GM12878 (cell line): Measurements from ENCODE around the gene RNU6-9. TPM values are rescaled to one million over a fixed set of nuclear protein-coding genes. Genes with fewer than 3 reads are reported as not detected.

Experiments
- ATAC-seq: fragments of 200-7000 bp; cut with Tn5 transposase; 3 replicates; pipeline ENCODE4 v1.9.1; 2020; ENCODE audit warnings: mild to moderate bottlenecking, moderate library complexity
- BruUV-seq: library from RNA; stranded (reverse); fragments of 400-500 nt; replicated peaks from 2 replicates; lab custom pipeline; 2021; lab: Mats Ljungman, UMichigan
- CTCF ChIA-PET: fragments of 300-600 bp; sonication (Branson Sonifier 250); formaldehyde crosslinking; extraction: SDS; loops from one replicate; lab custom pipeline; 2021; ENCODE audit warnings: inconsistent platforms; lab: Yijun Ruan, JAX
- POLR2A ChIA-PET: fragments of 350-600 bp; formaldehyde crosslinking; extraction: SDS; loops from one replicate; lab custom pipeline; 2021; ENCODE audit warnings: inconsistent platforms; lab: Charles Lee
- RAD21 ChIA-PET: fragments of 300-600 bp; sonication (Branson Sonifier 250); formaldehyde crosslinking; loops from one replicate; lab custom pipeline; 2023; ENCODE audit warnings: antibody characterized with exemption; ENCODE audit not compliant: unreplicated experiment; lab: Charles Lee
- SMC1A ChIA-PET: fragments of 300-600 bp; sonication (Branson Sonifier 250); formaldehyde crosslinking; loops from one replicate; lab custom pipeline; 2023; ENCODE audit not compliant: unreplicated experiment, uncharacterized antibody; lab: Charles Lee
- DNase-seq: peaks from one replicate; pipeline ENCODE4 v3.0.0-alpha.2; 2011; ENCODE audit warnings: low read depth, low spot score
- FAIRE-seq: peaks from 3 replicates; lab custom pipeline; 2011; peaks lifted over from hg19 to GRCh38; lab: Jason Lieb, UNC
- H2AFZ ChIP-seq: 2 replicates; pipeline ENCODE4 v1.6.0; 2011; ENCODE audit warnings: low read depth, low read length, control low read depth; ENCODE audit not compliant: control insufficient read depth
- H3K27ac ChIP-seq: 2 replicates; pipeline ENCODE4 v1.5.1; 2011; ENCODE audit warnings: control low read depth; ENCODE audit not compliant: control insufficient read depth, insufficient read depth
- H3K27me3 ChIP-seq, 2 experiments: replicated peaks in 1 of 2; 2 replicates each; pipeline versions ENCODE4 v1.6.0 to v1.6.1; 2011; ENCODE audit warnings: low read length in 1 of 2; ENCODE audit not compliant: control insufficient read depth in 2 of 2, insufficient read depth in 2 of 2
- H3K36me3 ChIP-seq, 2 experiments: 2 replicates each; pipeline ENCODE4 v1.5.1; 2011; ENCODE audit warnings: low read length in 1 of 2; ENCODE audit not compliant: control insufficient read depth in 2 of 2, insufficient read depth in 2 of 2
- H3K4me1 ChIP-seq: 2 replicates; pipeline ENCODE4 v1.6.1; 2011; ENCODE audit warnings: mild to moderate bottlenecking, low read length, moderate library complexity, mixed read lengths; ENCODE audit not compliant: control insufficient read depth, insufficient read depth
- H3K4me2 ChIP-seq: 2 replicates; pipeline ENCODE4 v1.6.0; 2011; ENCODE audit warnings: control low read depth; ENCODE audit not compliant: control insufficient read depth, insufficient read depth
- H3K4me3 ChIP-seq: fragments of 200-600 bp; sonication (generic); 2 replicates; pipeline ENCODE4 v1.5.1; 2016
- H3K79me2 ChIP-seq: 2 replicates; pipeline ENCODE4 v1.6.0; 2011; ENCODE audit warnings: low read length; ENCODE audit not compliant: control insufficient read depth, insufficient read depth
- H3K9ac ChIP-seq: 2 replicates; pipeline ENCODE4 v1.8.0; 2011; ENCODE audit warnings: low read length, control low read depth, mixed read lengths; ENCODE audit not compliant: control insufficient read depth, insufficient read depth
- H3K9me3 ChIP-seq: replicated peaks from 3 replicates; pipeline ENCODE4 v1.5.1; 2011; ENCODE audit warnings: mild to moderate bottlenecking, low read length; ENCODE audit not compliant: control insufficient read depth, insufficient read depth
- H4K20me1 ChIP-seq: 2 replicates; pipeline ENCODE4 v1.6.0; 2011; ENCODE audit not compliant: control insufficient read depth, insufficient read depth
- BHLHE40 ChIP-seq, 2 experiments: fragments of 450-650 bp in 1 of 2; IDR thresholded peaks; 2 replicates each; pipeline ENCODE4 v1.6.1; 2011 to 2017; ENCODE audit warnings: low read depth in 2 of 2, borderline replicate concordance in 1 of 2, improper control_type of control experiment in 1 of 2, low read length in 1 of 2, mild to moderate bottlenecking in 1 of 2
- DPF2 ChIP-seq: fragments of 450-650 bp; IDR thresholded peaks from 2 replicates; pipeline ENCODE4 v1.6.1; 2017; ENCODE audit warnings: mild to moderate bottlenecking
- EGR1 ChIP-seq, 2 experiments: IDR thresholded peaks; 1 replicate in 1 of 2; 2 replicates in 1 of 2; pipeline ENCODE4 v1.6.1; 2011 to 2012; ENCODE audit warnings: low read depth in 2 of 2, low read length in 2 of 2, borderline replicate concordance in 1 of 2, mild to moderate bottlenecking in 1 of 2, moderate library complexity in 1 of 2
- GABPA ChIP-seq: IDR thresholded peaks from 2 replicates; pipeline ENCODE4 v1.6.1; 2014; ENCODE audit warnings: antibody characterized with exemption, low read depth, mild to moderate bottlenecking, inconsistent platforms
- HDGF ChIP-seq: fragments of 450-650 bp; IDR thresholded peaks from 2 replicates; pipeline ENCODE4 v1.6.1; 2016; ENCODE audit warnings: antibody characterized with exemption
- IKZF1 ChIP-seq: fragments of 450-650 bp; conservative IDR thresholded peaks from 2 replicates; pipeline ENCODE4 v1.6.1; 2017; ENCODE audit warnings: antibody characterized with exemption, mild to moderate bottlenecking
- LARP7 ChIP-seq: fragments of 450-650 bp; IDR thresholded peaks from 2 replicates; pipeline ENCODE4 v1.6.1; 2017; ENCODE audit warnings: mild to moderate bottlenecking
- RAD51 ChIP-seq: fragments of 450-650 bp; IDR thresholded peaks from 2 replicates; pipeline ENCODE4 v1.6.1; 2016; ENCODE audit warnings: moderate library complexity, mild to moderate bottlenecking, inconsistent platforms
- RUNX3 ChIP-seq: IDR thresholded peaks from 2 replicates; pipeline ENCODE4 v1.6.1; 2012; ENCODE audit warnings: low read length, inconsistent platforms
- SRF ChIP-seq, 2 experiments: IDR thresholded peaks; 2 replicates each; pipeline ENCODE4 v1.6.1; 2011; ENCODE audit warnings: low read depth in 2 of 2, low read length in 2 of 2, mild to moderate bottlenecking in 1 of 2, moderate library complexity in 1 of 2
- STAT1 ChIP-seq: fragments of 450-650 bp; conservative IDR thresholded peaks from 2 replicates; pipeline ENCODE4 v1.6.1; 2014; ENCODE audit warnings: antibody characterized with exemption, mild to moderate bottlenecking
- TARDBP ChIP-seq: IDR thresholded peaks from 2 replicates; pipeline ENCODE4 v1.6.1; 2016; ENCODE audit warnings: borderline replicate concordance
- USF1 ChIP-seq: IDR thresholded peaks from 2 replicates; pipeline ENCODE4 v1.6.1; 2011; ENCODE audit warnings: borderline replicate concordance, low read depth, mild to moderate bottlenecking, moderate library complexity, mixed read lengths, low read length; ENCODE audit not compliant: insufficient read depth; ENCODE audit errors: extremely low read length
- YY1 ChIP-seq: IDR thresholded peaks from 2 replicates; pipeline ENCODE4 v1.6.1; 2011; ENCODE audit warnings: low read depth, mild to moderate bottlenecking, low read length
- WGBS: methylation state at CpG from one replicate; pipeline ENCODE4 v1.1.6; 2016; ENCODE audit warnings: low lambda C conversion rate; ENCODE audit not compliant: insufficient replicate concordance, insufficient coverage; ENCODE audit errors: missing lambda C conversion rate; 5-methylcytosine and 5-hydroxymethylcytosine counted together
- in situ Hi-C: fragments of 300-500 bp; cut with MboI; formaldehyde crosslinking; loops from 9 replicates; pipeline ENCODE4 v1.14.3; 2018; ENCODE audit warnings: mixed read lengths
- intact Hi-C: fragments of 100-400 bp; cut with micrococcal nuclease; formaldehyde crosslinking; loops from one replicate; pipeline ENCODE4 v1.14.2; 2022; ENCODE audit not compliant: unreplicated experiment
- polyA plus RNA-seq, 11 experiments: library from polyadenylated mRNA; depleted of rRNA in 4 of 11; unstranded in 6 of 11; stranded (reverse) in 5 of 11; fragments of >200 nt; fragmentation: Nextera tagmentation in 4 of 11; fragmentation: Illumina TruSeq in 1 of 11; extraction: Ambion mirVana in 4 of 11; extraction: Trizol in 1 of 11; gene quantifications; 1 replicate in 1 of 11; 2 replicates in 10 of 11; pipeline versions ENCODE4 v1.2.1 to v1.2.3, GENCODE V29; 2011 to 2016; ENCODE audit warnings: inconsistent platforms in 2 of 11, missing spikeins in 2 of 11, low read depth in 1 of 11
- total RNA-seq, 4 experiments: library from RNA; depleted of rRNA in 3 of 4; stranded (reverse); fragments of >200 nt in 3 of 4; fragmentation: Illumina TruSeq in 1 of 4; extraction: Trizol in 1 of 4; gene quantifications; 2 replicates each; pipeline versions ENCODE4 v1.2.1 to v1.2.3, GENCODE V29; 2013 to 2021

The RNU6-9 gene
- total and polyA plus RNA-seq, 10 of the 15 experiments (the other 5 are each of a cell fraction or from before 2014, with no cell fraction given) = not detected

GRCh38 chr19:862581-863314, 30.5 kb upstream of the RNU6-9 start:
- ChIA-PET POLR2A (interaction anchor here (0.5 to 1.6 kb wide), 6 partner anchors 32 to 114 kb away, joined by 3 to 5 read pairs (median 4); no protein-coding TSS in a partner anchor), SMC1A (interaction anchor here (1.8 to 3.1 kb wide), 7 partner anchors 30 to 121 kb away, joined by 5 to 18 read pairs (median 12); partner anchors contain the start of genes KISS1R, MED16, RNU6-9 and WDR18), CTCF (interaction anchor here (1.2 to 2.8 kb wide), 13 partner anchors 12 to 125 kb away, joined by 3 to 50 read pairs (median 18); partner anchors contain the start of genes KISS1R, MED16, RNU6-9 and WDR18), RAD21 (interaction anchor here (1.1 to 4.5 kb wide), 9 partner anchors 14 to 121 kb away, joined by 3 to 46 read pairs (median 10); partner anchors contain the start of genes MED16, RNU6-9 and WDR18)
- Histone ChIP-seq H3K79me2 (no peaks in the 10 kb centered on the region), H3K9me3 (no peaks in the 10 kb centered on the region), H3K9ac (no peak overlapping the region), H3K27me3 (no peaks in the 10 kb centered on the region; a peak in 1 of 4 replicates), H2AFZ (peak overlapping the region; percentile 63), H3K4me3 (peak overlapping the region; percentile 16; the same call in 1 of the 2 replicates), H3K4me2 (peak overlapping the region; percentile 66), H3K4me1 (peaks cover 10% of the 10 kb centered on the region), H3K27ac (no peak overlapping the region), H3K36me3 (no peaks in the 10 kb centered on the region), H4K20me1 (no peaks in the 10 kb centered on the region)
- peak; percentile 12 for DNase-seq
- TF ChIP-seq HDGF (peak; percentile 92), USF1 (peak; percentile 6), SRF (IDR thresholded peaks at IDR 0.05; ENCODE audit: low read depth in 2 of 2, low read length in 2 of 2) (no peak), BHLHE40 (IDR thresholded peaks at IDR 0.05; ENCODE audit: borderline replicate concordance in 1 of 2, low read depth in 2 of 2, low read length in 1 of 2) (peak in 1 of 2 experiments; percentile 80; a peak in 2 of 4 replicates), GABPA (no peak), IKZF1 (peak; percentile 17; the same call in 1 of the 2 replicates), RAD51 (peak; percentile 45; the same call in 1 of the 2 replicates), TARDBP (no peak), STAT1 (no peak), EGR1 (IDR thresholded peaks at IDR 0.05; ENCODE audit: borderline replicate concordance in 1 of 2, low read depth in 2 of 2, low read length in 2 of 2) (peak; percentile 16 to 70), LARP7 (0 out of 2 replicates have a peak, but pooled peaks have one; percentile 50), YY1 (no peak), DPF2 (0 out of 2 replicates have a peak, but pooled peaks have one; percentile 32), RUNX3 (peak; percentile 34)
- intact Hi-C loops (loop anchor here (2.0 to 5.0 kb wide), 3 partner anchors 92 to 135 kb away; partner anchors contain the start of gene WDR18), in situ Hi-C loops (no loop called here)
- BruUV-seq = no TSS peak
- peak; percentile 68 for FAIRE-seq
- peak; percentile 81 for ATAC-seq
- under 1% methylated on average over 29 of the region's 48 CpGs for WGBS
